Osteocyte (in vitro differentiated cells): Measurements from ENCODE around the gene DLG2. TPM values are rescaled to one million over a fixed set of nuclear protein-coding genes. Genes with fewer than 3 reads are reported as not detected.

Experiments
- DNase-seq: peaks from one replicate; pipeline ENCODE4 v3.0.0; 2021; ENCODE audit warnings: mixed read lengths; ENCODE audit not compliant: unreplicated experiment; ENCODE audit errors: extremely low spot score
- H3K27ac Mint-ChIP-seq: one replicate; pipeline ENCODE4 v1.8.0; 2021; ENCODE audit warnings: mild to moderate bottlenecking, mixed read lengths; ENCODE audit not compliant: unreplicated experiment
- H3K27me3 Mint-ChIP-seq: one replicate; pipeline ENCODE4 v1.8.0; 2021; ENCODE audit warnings: mixed read lengths; ENCODE audit not compliant: unreplicated experiment
- H3K36me3 Mint-ChIP-seq: one replicate; pipeline ENCODE4 v1.8.0; 2021; ENCODE audit warnings: mixed read lengths; ENCODE audit not compliant: unreplicated experiment
- H3K4me1 Mint-ChIP-seq: one replicate; pipeline ENCODE4 v1.8.0; 2021; ENCODE audit warnings: mixed read lengths; ENCODE audit not compliant: unreplicated experiment
- H3K4me3 Mint-ChIP-seq: one replicate; pipeline ENCODE4 v1.8.0; 2021; ENCODE audit warnings: mild to moderate bottlenecking, moderate library complexity, mixed read lengths; ENCODE audit not compliant: unreplicated experiment
- H3K9me3 Mint-ChIP-seq: one replicate; pipeline ENCODE4 v1.8.0; 2021; ENCODE audit warnings: mixed read lengths; ENCODE audit not compliant: unreplicated experiment
- CTCF ChIP-seq: fragments of 200-600 bp; sonication (generic); IDR thresholded peaks from 2 replicates; pipeline ENCODE4 v1.5.0; 2021; ENCODE audit warnings: antibody characterized with exemption, mild to moderate bottlenecking, moderate library complexity
- total RNA-seq: library from RNA; stranded (reverse); gene quantifications from 2 replicates; pipeline ENCODE4 v1.2.1, GENCODE V29; 2021

Gene DLG2
- total RNA-seq, 1 donor from 2014 or later, result 2.1 TPM

- Mint-ChIP-seq H3K27ac (no peak overlapping the region), H3K36me3 (no peaks in the 10 kb centered on the region), H3K4me1 (no peaks in the 10 kb centered on the region), H3K9me3 (no peaks in the 10 kb centered on the region), H3K27me3 (no peaks in the 10 kb centered on the region), H3K4me3 (no peak overlapping the region)
- no peak for TF ChIP-seq CTCF
- DNase-seq, result no peak
Observed at GRCh38 chr11:84963240-84963639, 663.9 kb downstream of the DLG2 start.

GRCh38 chr11:84962018-84962417 is 665.1 kb downstream of the DLG2 start:
- H3K27ac Mint-ChIP-seq, result no peak overlapping the region
- no peaks in the 10 kb centered on the region for H3K36me3 Mint-ChIP-seq
- no peaks in the 10 kb centered on the region for H3K9me3 Mint-ChIP-seq
- DNase-seq, result no peak
- no peaks in the 10 kb centered on the region for H3K27me3 Mint-ChIP-seq
- H3K4me1 Mint-ChIP-seq, result no peaks in the 10 kb centered on the region
- no peak overlapping the region for H3K4me3 Mint-ChIP-seq
- TF ChIP-seq CTCF, result no peak

- DNase-seq, result no peak
- H3K4me3 Mint-ChIP-seq, result no peak overlapping the region
- no peaks in the 10 kb centered on the region for H3K4me1 Mint-ChIP-seq
- TF ChIP-seq CTCF, result no peak
- H3K9me3 Mint-ChIP-seq, result no peaks in the 10 kb centered on the region
- no peaks in the 10 kb centered on the region for H3K36me3 Mint-ChIP-seq
- H3K27ac Mint-ChIP-seq, result no peak overlapping the region
- H3K27me3 Mint-ChIP-seq, result no peaks in the 10 kb centered on the region
Observed at GRCh38 chr11:84958295-84958694, 668.8 kb downstream of the DLG2 start.

- Mint-ChIP-seq H3K9me3 (no peaks in the 10 kb centered on the region), H3K27ac (no peak overlapping the region), H3K4me1 (no peaks in the 10 kb centered on the region), H3K4me3 (no peak overlapping the region), H3K27me3 (no peaks in the 10 kb centered on the region), H3K36me3 (no peaks in the 10 kb centered on the region)
- DNase-seq, result no peak
- TF ChIP-seq CTCF, result no peak
Observed at GRCh38 chr11:84950569-84951270, 676.4 kb downstream of the DLG2 start.

GRCh38 chr11:84947970-84948580 is 679.1 kb downstream of the DLG2 start:
- Mint-ChIP-seq H3K27ac (no peak overlapping the region), H3K27me3 (no peaks in the 10 kb centered on the region), H3K9me3 (peaks cover 11% of the 10 kb centered on the region), H3K36me3 (no peaks in the 10 kb centered on the region), H3K4me1 (no peaks in the 10 kb centered on the region), H3K4me3 (no peak overlapping the region)
- no peak for DNase-seq
- TF ChIP-seq CTCF, result no peak
